H9 (cell line): Measurements from ENCODE around the gene R3HCC1L. TPM values are rescaled to one million over a fixed set of nuclear protein-coding genes. Genes with fewer than 3 reads are reported as not detected.

ENCODE experiments used
- DNase-seq: peaks from one replicate; pipeline ENCODE4 v3.0.0-alpha.2; 2017
- H2AFZ ChIP-seq: one replicate; pipeline ENCODE4 v1.6.1; 2013; ENCODE audit warnings: mild to moderate bottlenecking, low read length, control low read depth, moderate library complexity
- H2AK5ac ChIP-seq: 2 replicates; pipeline ENCODE4 v1.6.1; 2013; ENCODE audit warnings: low read length, control low read depth, mixed read lengths; ENCODE audit not compliant: insufficient read length
- H2BK120ac ChIP-seq: one replicate; pipeline ENCODE4 v1.6.1; 2013; ENCODE audit warnings: low read depth, mild to moderate bottlenecking, low read length, control low read depth, inconsistent platforms; ENCODE audit not compliant: poor library complexity, severe bottlenecking
- H2BK12ac ChIP-seq: 2 replicates; pipeline ENCODE4 v1.6.1; 2013; ENCODE audit warnings: low read length, control low read depth, mixed read lengths, low read depth; ENCODE audit not compliant: insufficient read length
- H2BK15ac ChIP-seq: 2 replicates; pipeline ENCODE4 v1.6.1; 2013; ENCODE audit warnings: low read depth, low read length, control low read depth
- H2BK20ac ChIP-seq: one replicate; pipeline ENCODE4 v1.6.1; 2013; ENCODE audit warnings: low read depth, mild to moderate bottlenecking, low read length, control low read depth, inconsistent platforms; ENCODE audit not compliant: poor library complexity, severe bottlenecking
- H2BK5ac ChIP-seq: 2 replicates; pipeline ENCODE4 v1.6.1; 2013; ENCODE audit warnings: low read length, control low read depth, mixed read lengths; ENCODE audit not compliant: insufficient read length
- H3K14ac ChIP-seq: 2 replicates; pipeline ENCODE4 v1.6.1; 2013; ENCODE audit warnings: low read length, control low read depth; ENCODE audit not compliant: insufficient read depth
- H3K18ac ChIP-seq: 2 replicates; pipeline ENCODE4 v1.6.1; 2013; ENCODE audit warnings: low read depth, mild to moderate bottlenecking, mixed read lengths, low read length, control low read depth; ENCODE audit not compliant: insufficient read length
- H3K23ac ChIP-seq: 2 replicates; pipeline ENCODE4 v1.6.1; 2013; ENCODE audit warnings: low read length, control low read depth, mixed read lengths, low read depth; ENCODE audit not compliant: insufficient read length
- H3K23me2 ChIP-seq: 2 replicates; pipeline ENCODE4 v1.6.1; 2013; ENCODE audit warnings: low read depth, mild to moderate bottlenecking, mixed read lengths, low read length, control low read depth; ENCODE audit not compliant: insufficient read length, poor library complexity, severe bottlenecking
- H3K27ac ChIP-seq: 2 replicates; pipeline ENCODE4 v1.5.1; 2013; ENCODE audit warnings: low read length, control low read depth, mixed read lengths, low read depth; ENCODE audit not compliant: insufficient read length
- H3K27me3 ChIP-seq: 2 replicates; pipeline ENCODE4 v1.6.1; 2013; ENCODE audit warnings: low read length, control low read depth, inconsistent platforms; ENCODE audit not compliant: insufficient read depth
- H3K4ac ChIP-seq: 2 replicates; pipeline ENCODE4 v1.6.1; 2013; ENCODE audit warnings: low read depth, mild to moderate bottlenecking, control low read depth, inconsistent platforms, low read length, moderate library complexity
- H3K4me1 ChIP-seq: 2 replicates; pipeline ENCODE4 v1.6.1; 2013; ENCODE audit warnings: low read length, control low read depth, inconsistent platforms; ENCODE audit not compliant: insufficient read depth
- H3K4me2 ChIP-seq: 2 replicates; pipeline ENCODE4 v1.6.1; 2013; ENCODE audit warnings: low read length, control low read depth, mixed read lengths; ENCODE audit not compliant: insufficient read length, insufficient read depth
- H3K56ac ChIP-seq: 2 replicates; pipeline ENCODE4 v1.6.1; 2013; ENCODE audit warnings: low read depth, mild to moderate bottlenecking, mixed read lengths, low read length, control low read depth; ENCODE audit not compliant: insufficient read length
- H3K79me1 ChIP-seq: 2 replicates; pipeline ENCODE4 v1.6.1; 2013; ENCODE audit warnings: low read depth, mild to moderate bottlenecking, moderate library complexity, low read length, control low read depth, inconsistent platforms; ENCODE audit not compliant: insufficient read depth, poor library complexity, severe bottlenecking
- H3K79me2 ChIP-seq: 2 replicates; pipeline ENCODE4 v1.6.1; 2013; ENCODE audit warnings: low read length, control low read depth, inconsistent platforms; ENCODE audit not compliant: insufficient read depth
- H3K9ac ChIP-seq: 2 replicates; pipeline ENCODE4 v1.6.1; 2013; ENCODE audit warnings: low read length, control low read depth, mixed read lengths; ENCODE audit not compliant: insufficient read length; ENCODE audit errors: extremely low read depth
- H3K9me3 ChIP-seq: one replicate; pipeline ENCODE4 v1.6.1; 2013; ENCODE audit warnings: low read depth, low read length, inconsistent platforms; ENCODE audit not compliant: control insufficient read depth
- H3T11ph ChIP-seq: one replicate; pipeline ENCODE4 v1.6.1; 2013; ENCODE audit warnings: mild to moderate bottlenecking, low read length, control low read depth, inconsistent platforms
- H4K20me1 ChIP-seq: one replicate; pipeline ENCODE4 v1.6.1; 2013; ENCODE audit not compliant: control insufficient read depth, insufficient read length, insufficient read depth
- H4K5ac ChIP-seq: 2 replicates; pipeline ENCODE4 v1.6.1; 2013; ENCODE audit warnings: low read depth, mild to moderate bottlenecking, mixed read lengths, low read length, control low read depth; ENCODE audit not compliant: insufficient read length
- H4K8ac ChIP-seq: replicated peaks from 2 replicates; pipeline ENCODE4 v1.6.1; 2013; ENCODE audit warnings: low read length, control low read depth, mixed read lengths, low read depth; ENCODE audit not compliant: insufficient read length
- H4K91ac ChIP-seq: 2 replicates; pipeline ENCODE4 v1.6.1; 2013; ENCODE audit warnings: low read depth, mild to moderate bottlenecking, moderate library complexity, mixed read lengths, low read length, control low read depth; ENCODE audit not compliant: insufficient read length
- H3K27ac Mint-ChIP-seq, 3 experiments: 2 replicates in 2 of 3; 3 replicates in 1 of 3; pipeline ENCODE4 v1.8.0; 2020 to 2021; ENCODE audit warnings: mixed read lengths in 3 of 3, mild to moderate bottlenecking in 1 of 3, moderate library complexity in 1 of 3
- H3K27me3 Mint-ChIP-seq: 2 replicates; pipeline ENCODE4 v1.8.0; 2021; ENCODE audit warnings: low read depth, mild to moderate bottlenecking, moderate library complexity, mixed read lengths
- H3K36me3 Mint-ChIP-seq, 3 experiments: 2 replicates in 2 of 3; 3 replicates in 1 of 3; pipeline ENCODE4 v1.8.0; 2020 to 2021; ENCODE audit warnings: low read depth in 3 of 3, mixed read lengths in 3 of 3; ENCODE audit not compliant: insufficient read depth in 1 of 3
- H3K4me1 Mint-ChIP-seq, 2 experiments: 2 replicates each; pipeline ENCODE4 v1.8.0; 2020; ENCODE audit warnings: mixed read lengths in 2 of 2
- H3K4me3 Mint-ChIP-seq, 2 experiments: 2 replicates in 1 of 2; 3 replicates in 1 of 2; pipeline ENCODE4 v1.8.0; 2020 to 2021; ENCODE audit warnings: mild to moderate bottlenecking in 2 of 2, mixed read lengths in 2 of 2, moderate library complexity in 1 of 2
- H3K9me3 Mint-ChIP-seq, 2 experiments: 2 replicates in 1 of 2; 3 replicates in 1 of 2; pipeline ENCODE4 v1.8.0; 2020; ENCODE audit warnings: mild to moderate bottlenecking in 2 of 2, mixed read lengths in 2 of 2, moderate library complexity in 1 of 2
- WGBS: extraction: QIAGEN DNeasy Blood & Tissue Kit; methylation state at CpG from one replicate; pipeline ENCODE4 v1.1.7; 2013; ENCODE audit warnings: missing lambda C conversion rate, low lambda C conversion rate, mixed read lengths; ENCODE audit not compliant: insufficient read length; ENCODE audit errors: extremely low coverage; 5-methylcytosine and 5-hydroxymethylcytosine counted together
- total RNA-seq: library from RNA; stranded (reverse); gene quantifications from 2 replicates; pipeline ENCODE4 v1.2.1, GENCODE V29; 2021
- TF ChIP-seq, protein P1 (sequence below): fragments of 200-600 bp; sonication (generic); conservative IDR thresholded peaks from 3 replicates; pipeline ENCODE4 v1.8.0; 2021; ENCODE audit warnings: antibody characterized with exemption, mild to moderate bottlenecking

R3HCC1L gene
- total RNA-seq, 1 experiment from 2014 or later = 18.5 TPM

DNA sequence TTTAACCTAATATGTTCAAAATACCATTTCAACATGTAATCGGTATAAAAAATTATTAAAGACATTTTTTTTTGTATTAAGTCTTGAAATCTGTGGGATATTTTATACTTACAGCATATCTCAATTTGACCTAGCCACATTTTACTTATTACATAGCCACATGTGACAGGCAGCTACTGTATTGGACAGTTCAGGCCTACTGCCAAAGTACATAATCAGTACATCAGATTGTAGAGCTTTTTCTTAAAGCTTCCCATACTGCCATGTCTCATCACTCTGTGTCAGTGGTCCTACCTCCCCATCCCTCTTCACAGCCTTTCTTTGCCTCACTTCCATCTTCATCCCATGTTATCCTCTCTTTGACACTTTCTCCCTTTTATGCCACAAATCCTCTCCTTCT, 90.5 kb downstream of the R3HCC1L start:
- no peak overlapping the region for H2BK120ac ChIP-seq
- H2BK5ac ChIP-seq = no peak overlapping the region
- H3K4me1 ChIP-seq = no peaks in the 10 kb centered on the region
- H2AK5ac ChIP-seq = no peak overlapping the region
- no CpG with 5 or more reads among the region's 1 CpG for WGBS
- no peak overlapping the region for H2BK12ac ChIP-seq
- TF ChIP-seq, protein P1, sequence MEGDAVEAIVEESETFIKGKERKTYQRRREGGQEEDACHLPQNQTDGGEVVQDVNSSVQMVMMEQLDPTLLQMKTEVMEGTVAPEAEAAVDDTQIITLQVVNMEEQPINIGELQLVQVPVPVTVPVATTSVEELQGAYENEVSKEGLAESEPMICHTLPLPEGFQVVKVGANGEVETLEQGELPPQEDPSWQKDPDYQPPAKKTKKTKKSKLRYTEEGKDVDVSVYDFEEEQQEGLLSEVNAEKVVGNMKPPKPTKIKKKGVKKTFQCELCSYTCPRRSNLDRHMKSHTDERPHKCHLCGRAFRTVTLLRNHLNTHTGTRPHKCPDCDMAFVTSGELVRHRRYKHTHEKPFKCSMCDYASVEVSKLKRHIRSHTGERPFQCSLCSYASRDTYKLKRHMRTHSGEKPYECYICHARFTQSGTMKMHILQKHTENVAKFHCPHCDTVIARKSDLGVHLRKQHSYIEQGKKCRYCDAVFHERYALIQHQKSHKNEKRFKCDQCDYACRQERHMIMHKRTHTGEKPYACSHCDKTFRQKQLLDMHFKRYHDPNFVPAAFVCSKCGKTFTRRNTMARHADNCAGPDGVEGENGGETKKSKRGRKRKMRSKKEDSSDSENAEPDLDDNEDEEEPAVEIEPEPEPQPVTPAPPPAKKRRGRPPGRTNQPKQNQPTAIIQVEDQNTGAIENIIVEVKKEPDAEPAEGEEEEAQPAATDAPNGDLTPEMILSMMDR = no peak
- Mint-ChIP-seq H3K9me3 (peaks cover 6 to 7% of the 10 kb centered on the region in 2 experiments), H3K27me3 (no peaks in the 10 kb centered on the region), H3K4me1 (peaks cover 9 to 12% of the 10 kb centered on the region in 2 experiments), H3K27ac (no peak overlapping the region), H3K4me3 (no peak overlapping the region), H3K36me3 (peaks cover 3 to 11% (median 7%) of the 10 kb centered on the region in 3 experiments; a peak in 4 of 7 replicates)
- no peak overlapping the region for H3K23ac ChIP-seq
- no peak overlapping the region for H4K5ac ChIP-seq
- no peak for DNase-seq
- H3K9ac ChIP-seq = no peak overlapping the region
- no peaks in the 10 kb centered on the region for H3K27me3 ChIP-seq
- H3T11ph ChIP-seq = no peak overlapping the region
- no peaks in the 10 kb centered on the region for H3K9me3 ChIP-seq
- no peak overlapping the region for H3K4me2 ChIP-seq
- H3K18ac ChIP-seq = no peak overlapping the region
- H2AFZ ChIP-seq = no peak overlapping the region
- no peak overlapping the region for H3K56ac ChIP-seq
- H3K4ac ChIP-seq = no peak overlapping the region
- no peak overlapping the region for H3K14ac ChIP-seq
- no peak overlapping the region for H2BK20ac ChIP-seq
- H2BK15ac ChIP-seq = no peak overlapping the region
- no peak overlapping the region for H4K91ac ChIP-seq
- H4K8ac ChIP-seq = no peak overlapping the region
- H3K27ac ChIP-seq = no peak overlapping the region
- no peaks in the 10 kb centered on the region for H3K79me1 ChIP-seq
- H4K20me1 ChIP-seq = no peaks in the 10 kb centered on the region
- H3K79me2 ChIP-seq = no peaks in the 10 kb centered on the region
- H3K23me2 ChIP-seq = no peaks in the 10 kb centered on the region
